Body of pancreas (tissue), 4 donors: ENCODE results near the gene RFC4. TPM values are rescaled to one million over a fixed set of nuclear protein-coding genes. Genes with fewer than 3 reads are reported as not detected.

Experiments used
- ATAC-seq: fragments of 150-250 bp; one replicate; pipeline ENCODE4 v1.9.1; 2016
- DNase-seq, 4 donors: peaks; one replicate each; pipeline ENCODE4 v3.0.0-alpha.2; 2019
- H3K27ac ChIP-seq, 4 donors: fragments of 200-600 bp; sonication (generic); 1 replicate in 3 of 4; 2 replicates in 1 of 4; pipeline versions ENCODE4 v1.5.1 to v1.6.1; 2016 to 2019; ENCODE audit warnings: mild to moderate bottlenecking in 1 of 4, mixed read lengths in 1 of 4, moderate library complexity in 1 of 4
- H3K27me3 ChIP-seq, 2 donors: fragments of 200-600 bp; sonication (generic); one replicate each; pipeline ENCODE4 v1.6.0; 2016; ENCODE audit warnings: mild to moderate bottlenecking in 1 of 2
- H3K36me3 ChIP-seq, 2 donors: fragments of 200-600 bp; sonication (generic); replicated peaks in 1 of 2; 2 replicates each; pipeline ENCODE4 v1.5.1; 2016; ENCODE audit warnings: low read depth in 2 of 2; ENCODE audit not compliant: insufficient read depth in 1 of 2
- H3K4me1 ChIP-seq: fragments of 200-600 bp; sonication (generic); one replicate; pipeline ENCODE4 v1.6.0; 2016
- H3K4me3 ChIP-seq, 2 donors: fragments of 200-600 bp; sonication (generic); 1 replicate in 1 of 2; 2 replicates in 1 of 2; pipeline ENCODE4 v1.5.1; 2016 to 2019
- H3K9me3 ChIP-seq, 3 donors: fragments of 200-600 bp; sonication (generic); 1 replicate in 2 of 3; 2 replicates in 1 of 3; pipeline ENCODE4 v1.5.1; 2016
- CTCF ChIP-seq, 7 experiments: fragments of 450-650 bp in 4 of 7; fragments of 200-600 bp in 3 of 7; sonication (generic) in 3 of 7; IDR thresholded peaks; one replicate each; pipeline ENCODE4 v1.5.1; 2016 to 2019; ENCODE audit warnings: antibody characterized with exemption in 7 of 7
- POLR2A ChIP-seq, 3 donors: fragments of 450-650 bp; IDR thresholded peaks; one replicate each; pipeline ENCODE4 v1.6.1; 2016; ENCODE audit warnings: antibody characterized with exemption in 3 of 3, mild to moderate bottlenecking in 2 of 3
- WGBS, 2 donors: methylation state at CpG; one replicate each; pipeline ENCODE4 v1.1.5; 2017; 5-methylcytosine and 5-hydroxymethylcytosine counted together
- intact Hi-C: fragments of 100-400 bp; cut with DNase I; formaldehyde crosslinking; loops from one replicate; pipeline ENCODE4 v1.15.1; 2023
- microRNA counts, 2 donors: library from miRNA; unstranded; fragments of <30 nt; microRNA quantifications; one replicate each; lab custom pipeline; 2017
- microRNA-seq, 2 donors: library from miRNA; unstranded; fragments of <30 nt; microRNA quantifications; one replicate each; pipeline ENCODE4, GENCODE V29; 2016; ENCODE audit warnings: borderline number of aligned reads in 2 of 2, borderline replicate concordance in 2 of 2
- small RNA-seq: library from RNA; depleted of rRNA; stranded (forward); fragments of <200 nt; gene quantifications from one replicate; pipeline ENCODE3, GENCODE V24; 2016
- total RNA-seq, 2 donors: library from RNA; depleted of rRNA; stranded (reverse); fragments of >200 nt; gene quantifications; one replicate each; pipeline ENCODE4 v1.1.0, GENCODE V29; 2016

RFC4 gene
- total RNA-seq, 2 donors from 2014 or later, result 6.6 to 14.5 TPM

- Histone ChIP-seq H3K27me3 (no peaks in the 10 kb centered on the region), H3K27ac (peak overlapping the region in 2 of 4 donors; percentile 33 to 54), H3K36me3 (no peaks in the 10 kb centered on the region), H3K4me3 (no peak overlapping the region), H3K4me1 (peaks cover 14% of the 10 kb centered on the region), H3K9me3 (no peaks in the 10 kb centered on the region)
- DNase-seq (peak in 3 of 4 donors; percentile 22 to 56 (median 32)), ATAC-seq (peak; percentile 77)
- intact Hi-C loops, result no loop called here
- WGBS, 2 donors, result 33 to 63% methylated on average over 10 of the region's 10 CpGs
- TF ChIP-seq CTCF (IDR thresholded peaks at IDR 0.05), result no peak
- peak in 2 of 3 donors; percentile 12 to 15 for TF ChIP-seq POLR2A (IDR thresholded peaks at IDR 0.05)
Measured at GRCh38 chr3:186746008-186746407, 60.3 kb downstream of the RFC4 start.

GRCh38 chr3:186743666-186744065 lies 62.6 kb downstream of the RFC4 start:
- WGBS, 2 donors, result 26 to 27% methylated on average over 3 of the region's 3 CpGs

GRCh38 chr3:186742618-186743380 lies 63.5 kb downstream of the RFC4 start:
- Histone ChIP-seq H3K9me3 (no peaks in the 10 kb centered on the region), H3K27me3 (no peaks in the 10 kb centered on the region), H3K4me3 (no peak overlapping the region), H3K27ac (peak overlapping the region in 1 of 4 donors; percentile 71), H3K36me3 (no peaks in the 10 kb centered on the region), H3K4me1 (peaks cover 14% of the 10 kb centered on the region)
- intact Hi-C loops, result no loop called here
- ATAC-seq (no peak), DNase-seq (no peak)
- 54 to 55% methylated on average over 7 of the region's 7 CpGs for whole genome bisulfite sequencing, 2 donors
- TF ChIP-seq CTCF (IDR thresholded peaks at IDR 0.05), result no peak
- TF ChIP-seq POLR2A (IDR thresholded peaks at IDR 0.05), result no peak

More at GRCh38 chr3:186743666-186744065, 62.6 kb downstream of the RFC4 start:
- no peaks in the 10 kb centered on the region for H3K36me3 ChIP-seq
- no peak for ATAC-seq
- H3K9me3 ChIP-seq, result no peaks in the 10 kb centered on the region
- H3K4me3 ChIP-seq, result no peak overlapping the region
- peaks cover 14% of the 10 kb centered on the region for H3K4me1 ChIP-seq
- intact Hi-C loops, result no loop called here
- peak overlapping the region in 2 of 4 donors; percentile 53 to 71 for H3K27ac ChIP-seq
- no peak for DNase-seq
- H3K27me3 ChIP-seq, result no peaks in the 10 kb centered on the region
- TF ChIP-seq CTCF (IDR thresholded peaks at IDR 0.05) (no peak), POLR2A (IDR thresholded peaks at IDR 0.05) (no peak)

MicroRNAs encoded within 50 kb of the gene (microRNA counts, 767-probe panel; counts per million panel counts)
- 0 to 736 counts per million in 2 donors for microRNA hsa-miR-1248 (lab: Ali Mortazavi, UCI)

Small RNAs within 50 kb of the gene (microRNA-seq; reads per million reads assigned to microRNA genes)
- 8.1 to 18.2 reads per million in 2 donors for gene MIR1248

Small RNAs within 50 kb of the gene (small RNA-seq; reads per million reads assigned to genes)
- gene RF00092 (not detected), gene RNU6-1105P (not detected), gene SNORA4 (not detected), gene SNORA63 (not detected), gene SNORA81 (not detected), gene SNORD2 (not detected)

Other genes starting within 250 kb of the RFC4 start
- 10 to 100 TPM in 1 of 2 donors, 1 to 10 TPM in 1; 4.0 to 14.0 TPM for gene TBCCD1, start 239.1 kb downstream of the RFC4 start, total RNA-seq
- 10 to 100 TPM; 38.9 to 76.5 TPM for gene DNAJB11, start 235.8 kb downstream of the RFC4 start, total RNA-seq
- gene AHSG, start 193.4 kb downstream of the RFC4 start, total RNA-seq, result not detected
- gene FETUB, start 166.1 kb downstream of the RFC4 start, total RNA-seq, result not detected
- gene HRG, start 140.5 kb downstream of the RFC4 start, total RNA-seq, result not detected
- gene KNG1, start 89.1 kb downstream of the RFC4 start, total RNA-seq, result not detected
- gene EIF4A2, start 22.9 kb downstream of the RFC4 start, total RNA-seq, result 100 to 1,000 TPM; 222 to 424 TPM
- 100 to 1,000 TPM in 1 of 2 donors, 10 to 100 TPM in 1; 10.9 to 188 TPM for gene ADIPOQ, start 36.2 kb upstream of the RFC4 start, total RNA-seq
- 10 to 100 TPM; 10.2 to 12.2 TPM for gene ST6GAL1, start 124.0 kb upstream of the RFC4 start, total RNA-seq